Progenitor cell of endocrine pancreas (in vitro differentiated cells): ENCODE results near the gene FKRP. TPM values are rescaled to one million over a fixed set of nuclear protein-coding genes. Genes with fewer than 3 reads are reported as not detected.
"Not testable (repeated sequence)": the region's sequence is repeated elsewhere in the genome, so short reads cannot be mapped to it uniquely, and the experiment has no call there.

Experiments
- DNase-seq: peaks from one replicate; pipeline ENCODE4 v3.0.0; 2021; ENCODE audit warnings: low spot score; ENCODE audit not compliant: unreplicated experiment
- H3K27ac Mint-ChIP-seq: 2 replicates; pipeline ENCODE4 v1.8.0; 2021; ENCODE audit warnings: mild to moderate bottlenecking, moderate library complexity, mixed read lengths
- H3K27me3 Mint-ChIP-seq: 2 replicates; pipeline ENCODE4 v1.8.0; 2021; ENCODE audit warnings: mixed read lengths
- H3K36me3 Mint-ChIP-seq: 2 replicates; pipeline ENCODE4 v1.8.0; 2022; ENCODE audit warnings: mixed read lengths; ENCODE audit not compliant: insufficient read depth
- H3K4me1 Mint-ChIP-seq: 2 replicates; pipeline ENCODE4 v1.8.0; 2021; ENCODE audit warnings: low read depth, mixed read lengths
- H3K4me3 Mint-ChIP-seq: 2 replicates; pipeline ENCODE4 v1.8.0; 2021; ENCODE audit warnings: low read depth, mild to moderate bottlenecking, moderate library complexity, mixed read lengths
- H3K9me3 Mint-ChIP-seq: 2 replicates; pipeline ENCODE4 v1.8.0; 2021; ENCODE audit warnings: low read depth, mixed read lengths
- CTCF ChIP-seq: fragments of 200-600 bp; sonication (generic); IDR thresholded peaks from one replicate; pipeline ENCODE4 v1.5.0; 2021; ENCODE audit warnings: antibody characterized with exemption, mild to moderate bottlenecking; ENCODE audit not compliant: unreplicated experiment
- total RNA-seq: library from RNA; stranded (reverse); gene quantifications from 2 replicates; pipeline ENCODE4 v1.2.1, GENCODE V29; 2021

FKRP gene
- total RNA-seq, 1 donor from 2014 or later = 44.1 TPM

GRCh38 chr19:46789371-46789770 is 43.5 kb downstream of the FKRP start:
- no peak for DNase-seq
- H3K4me1 Mint-ChIP-seq = peaks cover 4% of the 10 kb centered on the region
- TF ChIP-seq CTCF = no peak
- no peak overlapping the region for H3K4me3 Mint-ChIP-seq
- H3K9me3 Mint-ChIP-seq = no peaks in the 10 kb centered on the region
- H3K27me3 Mint-ChIP-seq = peaks cover 40% of the 10 kb centered on the region
- H3K36me3 Mint-ChIP-seq = no peaks in the 10 kb centered on the region
- H3K27ac Mint-ChIP-seq = no peak overlapping the region

- Mint-ChIP-seq H3K4me1 (peaks cover 3% of the 10 kb centered on the region), H3K4me3 (no peak overlapping the region), H3K9me3 (no peaks in the 10 kb centered on the region), H3K27ac (no peak overlapping the region), H3K36me3 (no peaks in the 10 kb centered on the region), H3K27me3 (peaks cover 32% of the 10 kb centered on the region)
- no peak for TF ChIP-seq CTCF
- DNase-seq = no peak
These were observed 46.1 kb downstream of the FKRP start for GRCh38 chr19:46791944-46792343.

- Mint-ChIP-seq H3K4me1 (no peaks in the 10 kb centered on the region), H3K27me3 (peaks cover 12% of the 10 kb centered on the region), H3K27ac (no peak overlapping the region), H3K4me3 (no peak overlapping the region), H3K36me3 (no peaks in the 10 kb centered on the region), H3K9me3 (no peaks in the 10 kb centered on the region)
- no peak for DNase-seq
- TF ChIP-seq CTCF = no peak
These were observed 52.0 kb downstream of the FKRP start for GRCh38 chr19:46797881-46798280.

GRCh38 chr19:46798713-46799112 is 52.9 kb downstream of the FKRP start:
- DNase-seq = no peak
- Mint-ChIP-seq H3K4me3 (no peak overlapping the region), H3K27ac (no peak overlapping the region), H3K4me1 (no peaks in the 10 kb centered on the region), H3K36me3 (no peaks in the 10 kb centered on the region), H3K27me3 (peaks cover 4% of the 10 kb centered on the region), H3K9me3 (no peaks in the 10 kb centered on the region)
- TF ChIP-seq CTCF = no peak

GRCh38 chr19:46802152-46802551 is 56.3 kb downstream of the FKRP start:
- TF ChIP-seq CTCF = no peak
- Mint-ChIP-seq H3K27ac (no peak overlapping the region), H3K4me3 (no peak overlapping the region), H3K36me3 (no peaks in the 10 kb centered on the region), H3K27me3 (peaks cover 3% of the 10 kb centered on the region), H3K4me1 (no peaks in the 10 kb centered on the region), H3K9me3 (no peaks in the 10 kb centered on the region)
- no peak for DNase-seq

GRCh38 chr19:46803555-46803954 is 57.7 kb downstream of the FKRP start:
- Mint-ChIP-seq H3K9me3 (no peaks in the 10 kb centered on the region), H3K4me3 (no peak overlapping the region), H3K27me3 (peaks cover under 1% of the 10 kb centered on the region), H3K4me1 (no peaks in the 10 kb centered on the region), H3K27ac (no peak overlapping the region), H3K36me3 (no peaks in the 10 kb centered on the region)
- no peak for DNase-seq
- no peak for TF ChIP-seq CTCF

GRCh38 chr19:46804432-46804831 is 58.6 kb downstream of the FKRP start:
- H3K36me3 Mint-ChIP-seq, H3K4me1 Mint-ChIP-seq, H3K4me3 Mint-ChIP-seq, H3K9me3 Mint-ChIP-seq, H3K27me3 Mint-ChIP-seq, DNase-seq: not testable (repeated sequence)
- H3K27ac Mint-ChIP-seq = peak overlapping the region; percentile 62
